Measurements from ENCODE around the gene MAP1S. TPM values are rescaled to one million over a fixed set of nuclear protein-coding genes. Genes with fewer than 3 reads are reported as not detected.

Gene MAP1S
- total and polyA plus RNA-seq, 2 of the 13 experiments (the other 11 are each of a cell fraction or from before 2014, with no cell fraction given): 3.8 to 7.3 TPM

GRCh38 chr19:17687857-17688784, 31.2 kb upstream of the MAP1S start, which contains the start of gene UNC13A (continued):
- TF ChIP-seq ZBTB49 (CRISPR knock-in tag; IDR thresholded peaks at IDR 0.05; ENCODE audit: borderline replicate concordance): no peak
- no peak for TF ChIP-seq ADNP (CRISPR knock-in tag; IDR thresholded peaks at IDR 0.05)
- TF ChIP-seq CEBPB (IDR thresholded peaks at IDR 0.05; ENCODE audit: borderline replicate concordance, low read depth, low read length): no peak
- no peak for TF ChIP-seq TCF7L2 (IDR thresholded peaks at IDR 0.05; ENCODE audit: low read depth, low read length)
- TF ChIP-seq AKAP8 (CRISPR knock-in tag; IDR thresholded peaks at IDR 0.05): no peak
- TF ChIP-seq TEAD3 (CRISPR knock-in tag; optimal IDR thresholded peaks at IDR 0.05; ENCODE audit: borderline replicate concordance): no peak
- TF ChIP-seq ATF6 (CRISPR knock-in tag; conservative IDR thresholded peaks at IDR 0.05): no peak
- no peak for TF ChIP-seq BRD4 (CRISPR knock-in tag; IDR thresholded peaks at IDR 0.05)
- no peak for TF ChIP-seq DRAP1 (CRISPR knock-in tag; IDR thresholded peaks at IDR 0.05)
- peak; percentile 85; the same call in 1 of the 2 replicates for TF ChIP-seq ZBTB44 (CRISPR knock-in tag; IDR thresholded peaks at IDR 0.05)
- TF ChIP-seq HBP1 (CRISPR knock-in tag; IDR thresholded peaks at IDR 0.05; ENCODE audit: low read depth): peak; percentile 87; the same call in 1 of the 2 replicates
- no peak for TF ChIP-seq ZNF280B (CRISPR knock-in tag; IDR thresholded peaks at IDR 0.05; ENCODE audit: borderline replicate concordance)
- peak; percentile 76 for TF ChIP-seq ERF (CRISPR knock-in tag; IDR thresholded peaks at IDR 0.05)
- TF ChIP-seq EEA1 (CRISPR knock-in tag; IDR thresholded peaks at IDR 0.05; ENCODE audit: borderline replicate concordance): no peak
- no peak for TF ChIP-seq FOXJ3 (CRISPR knock-in tag; IDR thresholded peaks at IDR 0.05; ENCODE audit: borderline replicate concordance)
- no peak for TF ChIP-seq ZNF576 (CRISPR knock-in tag; IDR thresholded peaks at IDR 0.05)
